Liver (tissue), 3 donors: Measurements from ENCODE around the gene SLC30A9.

ENCODE experiments used
- FOXA1 ChIP-seq: IDR thresholded peaks from 2 replicates; pipeline ENCODE4 v1.6.1; 2016; ENCODE audit warnings: antibody characterized with exemption
- GABPA ChIP-seq, 2 donors: IDR thresholded peaks in 1 of 2; conservative IDR thresholded peaks in 1 of 2; 2 replicates each; pipeline ENCODE4 v1.6.1; 2016; ENCODE audit warnings: antibody characterized with exemption in 2 of 2, mild to moderate bottlenecking in 1 of 2, moderate library complexity in 1 of 2
- HNF4G ChIP-seq: IDR thresholded peaks from 2 replicates; pipeline ENCODE4 v1.6.1; 2016; ENCODE audit warnings: antibody characterized with exemption
- NR2F2 ChIP-seq: IDR thresholded peaks from 2 replicates; pipeline ENCODE4 v1.6.1; 2016; ENCODE audit warnings: antibody characterized with exemption
- RAD21 ChIP-seq, 2 donors: IDR thresholded peaks; 2 replicates each; pipeline ENCODE4 v1.6.1; 2016; ENCODE audit warnings: antibody characterized with exemption in 2 of 2, mild to moderate bottlenecking in 2 of 2
- RXRA ChIP-seq, 2 donors: IDR thresholded peaks; 2 replicates each; pipeline ENCODE4 v1.6.1; 2017 to 2018; ENCODE audit warnings: antibody characterized with exemption in 2 of 2, mild to moderate bottlenecking in 1 of 2
- YY1 ChIP-seq: IDR thresholded peaks from 2 replicates; pipeline ENCODE4 v1.6.1; 2016; ENCODE audit warnings: antibody characterized with exemption, mild to moderate bottlenecking
- TF ChIP-seq, protein P1 (sequence below): fragments of 150-350 bp; IDR thresholded peaks from 2 replicates; pipeline ENCODE4 v1.5.1; 2017; ENCODE audit warnings: improper control_type of control experiment, low read depth, low read length; ENCODE audit not compliant: missing input control
- TF ChIP-seq, protein P2 (sequence below): IDR thresholded peaks from 2 replicates; pipeline ENCODE4 v1.6.1; 2016; ENCODE audit warnings: antibody characterized with exemption
- donor health status: healthy.
- donor health status: healthy.

DNA sequence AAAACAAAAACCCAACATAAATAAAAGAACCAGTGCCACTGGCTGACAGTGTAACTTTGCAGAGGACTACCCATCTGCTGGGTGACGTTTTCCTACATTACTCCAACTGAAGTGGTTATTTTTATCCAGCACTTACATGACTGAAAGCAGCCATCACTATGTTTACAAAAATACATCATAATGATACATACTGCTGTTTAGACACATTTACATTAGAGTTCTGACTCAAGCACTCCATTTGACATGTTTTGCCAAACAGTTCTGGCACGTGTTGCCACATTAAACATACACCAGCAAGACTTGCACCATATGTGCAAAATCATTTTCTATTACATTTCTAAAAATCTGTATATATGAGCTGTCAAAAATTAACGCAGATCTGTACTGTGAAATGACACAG lies 122.5 kb downstream of the SLC30A9 start:
- no peak for TF ChIP-seq RAD21 (IDR thresholded peaks at IDR 0.05)
- TF ChIP-seq, protein P1, sequence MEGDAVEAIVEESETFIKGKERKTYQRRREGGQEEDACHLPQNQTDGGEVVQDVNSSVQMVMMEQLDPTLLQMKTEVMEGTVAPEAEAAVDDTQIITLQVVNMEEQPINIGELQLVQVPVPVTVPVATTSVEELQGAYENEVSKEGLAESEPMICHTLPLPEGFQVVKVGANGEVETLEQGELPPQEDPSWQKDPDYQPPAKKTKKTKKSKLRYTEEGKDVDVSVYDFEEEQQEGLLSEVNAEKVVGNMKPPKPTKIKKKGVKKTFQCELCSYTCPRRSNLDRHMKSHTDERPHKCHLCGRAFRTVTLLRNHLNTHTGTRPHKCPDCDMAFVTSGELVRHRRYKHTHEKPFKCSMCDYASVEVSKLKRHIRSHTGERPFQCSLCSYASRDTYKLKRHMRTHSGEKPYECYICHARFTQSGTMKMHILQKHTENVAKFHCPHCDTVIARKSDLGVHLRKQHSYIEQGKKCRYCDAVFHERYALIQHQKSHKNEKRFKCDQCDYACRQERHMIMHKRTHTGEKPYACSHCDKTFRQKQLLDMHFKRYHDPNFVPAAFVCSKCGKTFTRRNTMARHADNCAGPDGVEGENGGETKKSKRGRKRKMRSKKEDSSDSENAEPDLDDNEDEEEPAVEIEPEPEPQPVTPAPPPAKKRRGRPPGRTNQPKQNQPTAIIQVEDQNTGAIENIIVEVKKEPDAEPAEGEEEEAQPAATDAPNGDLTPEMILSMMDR: no peak
- TF ChIP-seq HNF4G: no peak
- TF ChIP-seq FOXA1: no peak
- no peak for TF ChIP-seq NR2F2
- no peak for TF ChIP-seq YY1
- no peak for TF ChIP-seq GABPA (IDR thresholded peaks at IDR 0.05 in 1 of 2, conservative IDR thresholded peaks at IDR 0.05 in 1 of 2)
- TF ChIP-seq, protein P2, sequence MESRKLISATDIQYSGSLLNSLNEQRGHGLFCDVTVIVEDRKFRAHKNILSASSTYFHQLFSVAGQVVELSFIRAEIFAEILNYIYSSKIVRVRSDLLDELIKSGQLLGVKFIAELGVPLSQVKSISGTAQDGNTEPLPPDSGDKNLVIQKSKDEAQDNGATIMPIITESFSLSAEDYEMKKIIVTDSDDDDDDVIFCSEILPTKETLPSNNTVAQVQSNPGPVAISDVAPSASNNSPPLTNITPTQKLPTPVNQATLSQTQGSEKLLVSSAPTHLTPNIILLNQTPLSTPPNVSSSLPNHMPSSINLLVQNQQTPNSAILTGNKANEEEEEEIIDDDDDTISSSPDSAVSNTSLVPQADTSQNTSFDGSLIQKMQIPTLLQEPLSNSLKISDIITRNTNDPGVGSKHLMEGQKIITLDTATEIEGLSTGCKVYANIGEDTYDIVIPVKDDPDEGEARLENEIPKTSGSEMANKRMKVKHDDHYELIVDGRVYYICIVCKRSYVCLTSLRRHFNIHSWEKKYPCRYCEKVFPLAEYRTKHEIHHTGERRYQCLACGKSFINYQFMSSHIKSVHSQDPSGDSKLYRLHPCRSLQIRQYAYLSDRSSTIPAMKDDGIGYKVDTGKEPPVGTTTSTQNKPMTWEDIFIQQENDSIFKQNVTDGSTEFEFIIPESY: no peak
- no peak for TF ChIP-seq RXRA (IDR thresholded peaks at IDR 0.05)
